GM12878 (cell line): ENCODE results near the gene NRSN2. TPM values are rescaled to one million over a fixed set of nuclear protein-coding genes. Genes with fewer than 3 reads are reported as not detected.

ENCODE experiments used
- ATAC-seq: fragments of 200-7000 bp; cut with Tn5 transposase; 3 replicates; pipeline ENCODE4 v1.9.1; 2020; ENCODE audit warnings: mild to moderate bottlenecking, moderate library complexity
- BruUV-seq: library from RNA; stranded (reverse); fragments of 400-500 nt; replicated peaks from 2 replicates; lab custom pipeline; 2021; lab: Mats Ljungman, UMichigan
- CTCF ChIA-PET: fragments of 300-600 bp; sonication (Branson Sonifier 250); formaldehyde crosslinking; extraction: SDS; loops from one replicate; lab custom pipeline; 2021; ENCODE audit warnings: inconsistent platforms; lab: Yijun Ruan, JAX
- POLR2A ChIA-PET: fragments of 350-600 bp; formaldehyde crosslinking; extraction: SDS; loops from one replicate; lab custom pipeline; 2021; ENCODE audit warnings: inconsistent platforms; lab: Charles Lee
- RAD21 ChIA-PET: fragments of 300-600 bp; sonication (Branson Sonifier 250); formaldehyde crosslinking; loops from one replicate; lab custom pipeline; 2023; ENCODE audit warnings: antibody characterized with exemption; ENCODE audit not compliant: unreplicated experiment; lab: Charles Lee
- SMC1A ChIA-PET: fragments of 300-600 bp; sonication (Branson Sonifier 250); formaldehyde crosslinking; loops from one replicate; lab custom pipeline; 2023; ENCODE audit not compliant: unreplicated experiment, uncharacterized antibody; lab: Charles Lee
- DNase-seq: peaks from one replicate; pipeline ENCODE4 v3.0.0-alpha.2; 2011; ENCODE audit warnings: low read depth, low spot score
- FAIRE-seq: peaks from 3 replicates; lab custom pipeline; 2011; peaks lifted over from hg19 to GRCh38; lab: Jason Lieb, UNC
- H2AFZ ChIP-seq: 2 replicates; pipeline ENCODE4 v1.6.0; 2011; ENCODE audit warnings: low read depth, low read length, control low read depth; ENCODE audit not compliant: control insufficient read depth
- H3K27ac ChIP-seq: 2 replicates; pipeline ENCODE4 v1.5.1; 2011; ENCODE audit warnings: control low read depth; ENCODE audit not compliant: control insufficient read depth, insufficient read depth
- H3K27me3 ChIP-seq, 2 experiments: replicated peaks in 1 of 2; 2 replicates each; pipeline versions ENCODE4 v1.6.0 to v1.6.1; 2011; ENCODE audit warnings: low read length in 1 of 2; ENCODE audit not compliant: control insufficient read depth in 2 of 2, insufficient read depth in 2 of 2
- H3K36me3 ChIP-seq, 2 experiments: 2 replicates each; pipeline ENCODE4 v1.5.1; 2011; ENCODE audit warnings: low read length in 1 of 2; ENCODE audit not compliant: control insufficient read depth in 2 of 2, insufficient read depth in 2 of 2
- H3K4me1 ChIP-seq: 2 replicates; pipeline ENCODE4 v1.6.1; 2011; ENCODE audit warnings: mild to moderate bottlenecking, low read length, moderate library complexity, mixed read lengths; ENCODE audit not compliant: control insufficient read depth, insufficient read depth
- H3K4me2 ChIP-seq: 2 replicates; pipeline ENCODE4 v1.6.0; 2011; ENCODE audit warnings: control low read depth; ENCODE audit not compliant: control insufficient read depth, insufficient read depth
- H3K4me3 ChIP-seq: fragments of 200-600 bp; sonication (generic); 2 replicates; pipeline ENCODE4 v1.5.1; 2016
- H3K79me2 ChIP-seq: 2 replicates; pipeline ENCODE4 v1.6.0; 2011; ENCODE audit warnings: low read length; ENCODE audit not compliant: control insufficient read depth, insufficient read depth
- H3K9ac ChIP-seq: 2 replicates; pipeline ENCODE4 v1.8.0; 2011; ENCODE audit warnings: low read length, control low read depth, mixed read lengths; ENCODE audit not compliant: control insufficient read depth, insufficient read depth
- H3K9me3 ChIP-seq: replicated peaks from 3 replicates; pipeline ENCODE4 v1.5.1; 2011; ENCODE audit warnings: mild to moderate bottlenecking, low read length; ENCODE audit not compliant: control insufficient read depth, insufficient read depth
- H4K20me1 ChIP-seq: 2 replicates; pipeline ENCODE4 v1.6.0; 2011; ENCODE audit not compliant: control insufficient read depth, insufficient read depth
- IKZF1 ChIP-seq: fragments of 450-650 bp; conservative IDR thresholded peaks from 2 replicates; pipeline ENCODE4 v1.6.1; 2017; ENCODE audit warnings: antibody characterized with exemption, mild to moderate bottlenecking
- WGBS: methylation state at CpG from one replicate; pipeline ENCODE4 v1.1.6; 2016; ENCODE audit warnings: low lambda C conversion rate; ENCODE audit not compliant: insufficient replicate concordance, insufficient coverage; ENCODE audit errors: missing lambda C conversion rate; 5-methylcytosine and 5-hydroxymethylcytosine counted together
- in situ Hi-C: fragments of 300-500 bp; cut with MboI; formaldehyde crosslinking; loops from 9 replicates; pipeline ENCODE4 v1.14.3; 2018; ENCODE audit warnings: mixed read lengths
- intact Hi-C: fragments of 100-400 bp; cut with micrococcal nuclease; formaldehyde crosslinking; loops from one replicate; pipeline ENCODE4 v1.14.2; 2022; ENCODE audit not compliant: unreplicated experiment
- polyA plus RNA-seq, 11 experiments: library from polyadenylated mRNA; depleted of rRNA in 4 of 11; unstranded in 6 of 11; stranded (reverse) in 5 of 11; fragments of >200 nt; fragmentation: Nextera tagmentation in 4 of 11; fragmentation: Illumina TruSeq in 1 of 11; extraction: Ambion mirVana in 4 of 11; extraction: Trizol in 1 of 11; gene quantifications; 1 replicate in 1 of 11; 2 replicates in 10 of 11; pipeline versions ENCODE4 v1.2.1 to v1.2.3, GENCODE V29; 2011 to 2016; ENCODE audit warnings: inconsistent platforms in 2 of 11, missing spikeins in 2 of 11, low read depth in 1 of 11
- total RNA-seq, 4 experiments: library from RNA; depleted of rRNA in 3 of 4; stranded (reverse); fragments of >200 nt in 3 of 4; fragmentation: Illumina TruSeq in 1 of 4; extraction: Trizol in 1 of 4; gene quantifications; 2 replicates each; pipeline versions ENCODE4 v1.2.1 to v1.2.3, GENCODE V29; 2013 to 2021
- TF ChIP-seq, protein P1 (sequence below), 3 experiments: IDR thresholded peaks in 2 of 3; conservative IDR thresholded peaks in 1 of 3; 2 replicates each; pipeline ENCODE4 v1.5.1; 2011; ENCODE audit warnings: low read depth in 3 of 3, low read length in 3 of 3, mild to moderate bottlenecking in 3 of 3, control low read depth in 2 of 3, moderate library complexity in 2 of 3, inconsistent platforms in 1 of 3, mixed read lengths in 1 of 3; ENCODE audit not compliant: control insufficient read depth in 2 of 3, insufficient read depth in 1 of 3; ENCODE audit errors: extremely low read depth in 1 of 3

Gene NRSN2
- total and polyA plus RNA-seq, 10 of the 15 experiments (the other 5 are each of a cell fraction or from before 2014, with no cell fraction given), result 6.2 to 32.4 (median 13.0) TPM

DNA sequence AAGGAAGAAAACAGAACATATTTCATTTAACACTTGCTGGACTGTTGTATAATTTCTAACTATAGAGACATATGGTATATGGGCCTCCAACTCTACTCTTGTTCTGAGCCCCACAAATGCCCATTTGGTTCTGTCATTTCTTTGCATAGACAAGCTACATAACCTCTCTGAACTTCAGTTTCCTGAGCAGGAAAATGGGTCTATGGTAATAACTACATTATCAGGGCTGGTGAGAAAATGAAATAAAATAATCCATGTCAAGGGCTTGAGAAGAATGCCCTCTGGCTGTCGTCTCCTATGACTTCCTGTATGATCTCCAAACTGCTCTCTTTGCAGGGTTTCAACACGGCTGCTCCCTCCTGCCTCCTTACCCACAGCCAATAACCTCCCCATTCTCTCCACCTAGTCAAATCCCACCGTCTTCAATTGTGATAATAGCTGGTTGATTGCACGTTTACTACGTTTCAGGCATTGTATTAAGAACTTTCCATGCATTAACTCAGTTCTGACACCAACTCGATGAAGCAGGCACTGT, 37.5 kb upstream of the NRSN2 start:
- WGBS, result 44% methylated on average over 6 of the region's 6 CpGs
- ChIA-PET SMC1A (interaction anchor here (1.0 to 1.6 kb wide), 4 partner anchors 10 to 21 kb away, joined by 3 to 6 read pairs (median 5); no protein-coding TSS in a partner anchor), POLR2A (interaction anchor here (0.7 to 2.5 kb wide), 2 partner anchors 15 to 57 kb away, joined by 3 to 11 read pairs; partner anchors contain the start of gene SOX12), CTCF (interaction anchor here (0.6 to 2.3 kb wide), 6 partner anchors 9 to 235 kb away, joined by 3 to 12 read pairs (median 4); partner anchors contain the start of gene CSNK2A1), RAD21 (interaction anchor here (2.5 to 2.7 kb wide), 2 partner anchors 11 to 43 kb away, joined by 10 to 12 read pairs; partner anchors contain the start of gene ZCCHC3)
- H3K36me3 ChIP-seq, result no peaks in the 10 kb centered on the region
- no peaks in the 10 kb centered on the region for H3K27me3 ChIP-seq
- FAIRE-seq (no peak), DNase-seq (no peak), ATAC-seq (no peak)
- intact Hi-C loops, result no loop called here
- no peak overlapping the region for H3K27ac ChIP-seq
- no peak overlapping the region for H3K9ac ChIP-seq
- no peak overlapping the region for H3K4me3 ChIP-seq
- no peak overlapping the region for H3K4me2 ChIP-seq
- in situ Hi-C loops, result no loop called here
- BruUV-seq, result no TSS peak
- H4K20me1 ChIP-seq, result no peaks in the 10 kb centered on the region
- peaks cover 4% of the 10 kb centered on the region; the same call in 1 of the 2 replicates for H3K4me1 ChIP-seq
- H3K79me2 ChIP-seq, result no peaks in the 10 kb centered on the region
- no peaks in the 10 kb centered on the region for H3K9me3 ChIP-seq
- TF ChIP-seq IKZF1, result no peak
- TF ChIP-seq, protein P1, sequence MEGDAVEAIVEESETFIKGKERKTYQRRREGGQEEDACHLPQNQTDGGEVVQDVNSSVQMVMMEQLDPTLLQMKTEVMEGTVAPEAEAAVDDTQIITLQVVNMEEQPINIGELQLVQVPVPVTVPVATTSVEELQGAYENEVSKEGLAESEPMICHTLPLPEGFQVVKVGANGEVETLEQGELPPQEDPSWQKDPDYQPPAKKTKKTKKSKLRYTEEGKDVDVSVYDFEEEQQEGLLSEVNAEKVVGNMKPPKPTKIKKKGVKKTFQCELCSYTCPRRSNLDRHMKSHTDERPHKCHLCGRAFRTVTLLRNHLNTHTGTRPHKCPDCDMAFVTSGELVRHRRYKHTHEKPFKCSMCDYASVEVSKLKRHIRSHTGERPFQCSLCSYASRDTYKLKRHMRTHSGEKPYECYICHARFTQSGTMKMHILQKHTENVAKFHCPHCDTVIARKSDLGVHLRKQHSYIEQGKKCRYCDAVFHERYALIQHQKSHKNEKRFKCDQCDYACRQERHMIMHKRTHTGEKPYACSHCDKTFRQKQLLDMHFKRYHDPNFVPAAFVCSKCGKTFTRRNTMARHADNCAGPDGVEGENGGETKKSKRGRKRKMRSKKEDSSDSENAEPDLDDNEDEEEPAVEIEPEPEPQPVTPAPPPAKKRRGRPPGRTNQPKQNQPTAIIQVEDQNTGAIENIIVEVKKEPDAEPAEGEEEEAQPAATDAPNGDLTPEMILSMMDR (IDR thresholded peaks at IDR 0.05 in 2 of 3, conservative IDR thresholded peaks at IDR 0.05 in 1 of 3; ENCODE audit: control insufficient read depth in 2 of 3, extremely low read depth in 1 of 3, insufficient read depth in 1 of 3, low read depth in 3 of 3, low read length in 3 of 3), result 0 out of 6 replicates have a peak, but pooled peaks of 1 of the 3 experiments have one; percentile 3
- H2AFZ ChIP-seq, result peak overlapping the region; percentile 88
